Activated CD4-positive, alpha-beta T cell treated with anti-CD3 and anti-CD28 coated beads, Interleukin-2, amount 10 ng/mL, durations not matched to agents 24 days and 14 days (primary cell): Measurements from ENCODE around the gene OR4C13. TPM values are rescaled to one million over a fixed set of nuclear protein-coding genes. Genes with fewer than 3 reads are reported as not detected.
A peak's percentile ranks its signal among the peaks of the same experiment; 100 is the strongest.
"Not testable (repeated sequence)": the region's sequence is repeated elsewhere in the genome, so short reads cannot be mapped to it uniquely, and the experiment has no call there.

Source experiments
- DNase-seq: peaks from one replicate; pipeline ENCODE4 v3.0.0; 2022
- H3K27ac Mint-ChIP-seq: one replicate; pipeline ENCODE4 v1.8.0; 2022; ENCODE audit warnings: mild to moderate bottlenecking, mixed read lengths
- H3K27me3 Mint-ChIP-seq: one replicate; pipeline ENCODE4 v1.8.0; 2022; ENCODE audit warnings: mixed read lengths
- H3K36me3 Mint-ChIP-seq: one replicate; pipeline ENCODE4 v1.8.0; 2022; ENCODE audit warnings: low read depth, mild to moderate bottlenecking, mixed read lengths
- H3K4me1 Mint-ChIP-seq: one replicate; pipeline ENCODE4 v1.8.0; 2021; ENCODE audit warnings: mixed read lengths
- H3K4me3 Mint-ChIP-seq: one replicate; pipeline ENCODE4 v1.8.0; 2022; ENCODE audit warnings: mild to moderate bottlenecking, moderate library complexity, mixed read lengths
- H3K9me3 Mint-ChIP-seq: one replicate; pipeline ENCODE4 v1.8.0; 2021; ENCODE audit warnings: mixed read lengths
- intact Hi-C: fragments of 100-400 bp; cut with micrococcal nuclease; formaldehyde crosslinking; loops from one replicate; pipeline ENCODE4 v1.15.1; 2023
- total RNA-seq: library from RNA; stranded (reverse); gene quantifications from 2 replicates; pipeline ENCODE4 v1.2.3, GENCODE V29; 2022

The OR4C13 gene
- total RNA-seq = not detected in 2 replicates

GRCh38 chr11:49952091-49952490 lies at the start of gene OR4C13:
TSS of gene OR4C13 (plus strand) at chr11:49952391. CDS start at chr11:49952423, 32 bp downstream.
- intact Hi-C loops = no loop called here
- H3K27me3 Mint-ChIP-seq = no peaks in the 10 kb centered on the region
- no peak for DNase-seq
- no peaks in the 10 kb centered on the region for H3K4me1 Mint-ChIP-seq
- no peaks in the 10 kb centered on the region for H3K36me3 Mint-ChIP-seq
- no peak within 1 kb of the TSS for H3K4me3 Mint-ChIP-seq
- H3K9me3 Mint-ChIP-seq = peaks cover 4% of the 10 kb centered on the region
- no peak within 1 kb of the TSS for H3K27ac Mint-ChIP-seq

- H3K4me3 Mint-ChIP-seq, H3K27ac Mint-ChIP-seq, DNase-seq, H3K9me3 Mint-ChIP-seq, H3K27me3 Mint-ChIP-seq, intact Hi-C loops, H3K4me1 Mint-ChIP-seq, H3K36me3 Mint-ChIP-seq: not testable (repeated sequence)
Measured at GRCh38 chr11:49911516-49911915, 40.7 kb upstream of the OR4C13 start.

GRCh38 chr11:49948701-49949100 lies 3.5 kb upstream of the OR4C13 start:
- H3K36me3 Mint-ChIP-seq, H3K4me1 Mint-ChIP-seq, H3K27me3 Mint-ChIP-seq, H3K4me3 Mint-ChIP-seq, DNase-seq, intact Hi-C loops, H3K27ac Mint-ChIP-seq: not testable (repeated sequence)
- H3K9me3 Mint-ChIP-seq = peaks cover 12% of the 10 kb centered on the region

- H3K27ac Mint-ChIP-seq, intact Hi-C loops, H3K36me3 Mint-ChIP-seq, H3K4me1 Mint-ChIP-seq, H3K27me3 Mint-ChIP-seq, H3K9me3 Mint-ChIP-seq, DNase-seq, H3K4me3 Mint-ChIP-seq: not testable (repeated sequence)
Measured at GRCh38 chr11:49973439-49973838, 21.2 kb downstream of the OR4C13 start.

DNA sequence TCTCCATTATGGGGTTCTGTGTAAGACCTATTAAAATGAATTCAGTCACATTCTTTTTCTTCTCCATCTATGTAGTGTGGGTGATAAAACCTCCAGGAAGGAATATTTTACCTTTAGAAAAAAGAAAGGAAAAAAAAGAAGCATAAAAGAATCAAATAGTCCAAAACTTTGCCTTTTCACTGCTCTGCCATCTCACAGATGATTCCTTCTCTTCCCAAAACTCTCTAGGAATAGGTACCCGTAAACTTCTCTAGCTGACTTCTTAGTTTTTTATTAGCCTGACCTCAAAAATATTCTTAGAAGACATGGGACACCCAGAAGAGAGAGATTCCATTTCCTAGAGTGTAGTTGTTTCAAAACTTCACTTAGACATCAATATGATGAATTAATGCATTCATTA lies 30.2 kb downstream of the OR4C13 start, which contains the start of gene OR4C12:
TSS of gene OR4C12 (minus strand) at position 101 of the 400 bp plus-strand sequence. CDS start at position 67, 34 bp downstream.
- H3K4me1 Mint-ChIP-seq, H3K4me3 Mint-ChIP-seq, H3K36me3 Mint-ChIP-seq, DNase-seq, H3K27me3 Mint-ChIP-seq, H3K27ac Mint-ChIP-seq, H3K9me3 Mint-ChIP-seq, intact Hi-C loops: not testable (repeated sequence)

DNA sequence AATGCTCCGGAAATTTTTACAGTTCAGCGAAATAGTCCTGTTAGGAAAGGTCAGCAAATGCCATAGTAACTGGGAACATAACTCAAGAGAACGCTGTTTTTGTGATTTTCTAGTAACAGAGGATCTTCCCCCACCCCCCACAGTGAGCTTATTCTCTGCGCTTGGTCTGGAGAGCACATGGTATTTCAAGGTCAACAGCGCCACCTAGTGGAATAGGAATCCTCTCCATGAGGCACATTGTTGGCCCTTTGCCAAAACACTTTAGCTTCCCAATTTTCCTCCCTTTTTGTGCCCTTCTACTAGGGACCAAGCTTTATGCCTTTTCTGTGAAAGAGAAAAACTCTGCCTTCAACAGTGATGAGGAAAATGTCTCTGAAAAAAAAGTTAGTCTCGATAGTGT lies 43.4 kb downstream of the OR4C13 start:
- DNase-seq = peak; percentile 75
- Mint-ChIP-seq H3K4me1 (no peaks in the 10 kb centered on the region), H3K36me3 (no peaks in the 10 kb centered on the region), H3K9me3 (peaks cover 3% of the 10 kb centered on the region), H3K27ac (no peak overlapping the region), H3K4me3 (no peak overlapping the region), H3K27me3 (no peaks in the 10 kb centered on the region)
- intact Hi-C loops = loop anchor here (5.0 kb wide), 1 partner anchor 1688 kb away; the partner anchor contains the start of gene OR4S1

Other genes starting within 250 kb of the OR4C13 start
- not detected in 2 replicates for gene OR4C12, start 30.1 kb downstream of the OR4C13 start, total RNA-seq
- not detected in 2 replicates for gene OR4C45, start 80.5 kb downstream of the OR4C13 start, total RNA-seq